Small intestine (tissue), 7 donors: ENCODE results near the gene PCYT2. TPM values are rescaled to one million over a fixed set of nuclear protein-coding genes. Genes with fewer than 3 reads are reported as not detected.

ENCODE experiments used
- DNase-seq, 2 donors: peaks; one replicate each; pipeline versions ENCODE4 v3.0.0 to v3.0.0-alpha.2; 2013
- FAIRE-seq: peaks from 2 replicates; lab custom pipeline; 2012; peaks lifted over from hg19 to GRCh38; lab: Jason Lieb, UNC
- H3K27ac ChIP-seq, 3 donors: one replicate each; pipeline ENCODE4 v1.5.1; 2013; ENCODE audit warnings: low read length in 2 of 3, mild to moderate bottlenecking in 2 of 3, control low read depth in 1 of 3, inconsistent platforms in 1 of 3, low read depth in 1 of 3, moderate library complexity in 1 of 3
- H3K27me3 ChIP-seq, 3 donors: one replicate each; pipeline ENCODE4 v1.6.1; 2013; ENCODE audit warnings: low read length in 3 of 3, inconsistent platforms in 1 of 3; ENCODE audit not compliant: control insufficient read depth in 3 of 3, insufficient read depth in 3 of 3
- H3K36me3 ChIP-seq, 3 donors: one replicate each; pipeline ENCODE4 v1.6.1; 2013; ENCODE audit warnings: low read length in 3 of 3, inconsistent platforms in 1 of 3, low read depth in 1 of 3, mild to moderate bottlenecking in 1 of 3, moderate library complexity in 1 of 3; ENCODE audit not compliant: control insufficient read depth in 3 of 3, insufficient read depth in 2 of 3
- H3K4me1 ChIP-seq, 3 donors: one replicate each; pipeline ENCODE4 v1.6.1; 2013; ENCODE audit warnings: low read length in 2 of 3, inconsistent platforms in 1 of 3, low read depth in 1 of 3, mild to moderate bottlenecking in 1 of 3, moderate library complexity in 1 of 3; ENCODE audit not compliant: control insufficient read depth in 3 of 3, insufficient read depth in 2 of 3
- H3K4me3 ChIP-seq, 3 donors: one replicate each; pipeline ENCODE4 v1.5.1; 2013; ENCODE audit warnings: low read length in 3 of 3, control low read depth in 1 of 3, inconsistent platforms in 1 of 3, low read depth in 1 of 3, mild to moderate bottlenecking in 1 of 3, moderate library complexity in 1 of 3
- H3K9me3 ChIP-seq, 2 donors: one replicate each; pipeline ENCODE4 v1.6.1; 2013; ENCODE audit warnings: low read depth in 1 of 2, low read length in 1 of 2; ENCODE audit not compliant: control insufficient read depth in 2 of 2, insufficient read depth in 1 of 2
- WGBS, 3 donors: extraction: QIAGEN DNeasy Blood & Tissue Kit; methylation state at CpG; one replicate each; pipeline ENCODE4 v1.1.7; 2013; 5-methylcytosine and 5-hydroxymethylcytosine counted together
- polyA plus RNA-seq, 4 donors: library from polyadenylated mRNA; stranded (reverse) in 3 of 4; unstranded in 1 of 4; fragments of 200-250 nt in 3 of 4; fragments of 120-200 nt in 1 of 4; gene quantifications; one replicate each; pipeline versions ENCODE4 v1.2.1 to v1.2.3, GENCODE V29; 2013
- donor health status: healthy with polysubstance abuse.
- donor health status: control.
- donor health status: control.
- donor health status: Bipolar disorder and iron deficiency.
- donor health status: healthy.

PCYT2 gene
- polyA plus RNA-seq, 4 donors: 32.6 to 303 (median 174) TPM

GRCh38 chr17:81909231-81909630 lies 2.0 kb downstream of the PCYT2 start:
- WGBS, 3 donors: 90 to 94% (median 90%) methylated on average over 12 of the region's 12 CpGs
- no peak for FAIRE-seq
- peaks cover 0 to 12% (median 2%) of the 10 kb centered on the region in 3 donors for H3K4me1 ChIP-seq

GRCh38 chr17:81908793-81909192 lies 2.4 kb downstream of the PCYT2 start:
- no peaks in the 10 kb centered on the region for H3K27me3 ChIP-seq
- DNase-seq (no peak), FAIRE-seq (no peak)
- peaks cover 0 to 12% (median 2%) of the 10 kb centered on the region in 3 donors for H3K4me1 ChIP-seq
- peaks cover 7 to 79% (median 23%) of the 10 kb centered on the region in 3 donors for H3K36me3 ChIP-seq
- 90 to 95% (median 93%) methylated on average over 10 to 11 of the region's 11 CpGs for WGBS, 3 donors
- H3K27ac ChIP-seq: no peak overlapping the region
- H3K9me3 ChIP-seq: no peaks in the 10 kb centered on the region
- no peak overlapping the region for H3K4me3 ChIP-seq

More at GRCh38 chr17:81909231-81909630, 2.0 kb downstream of the PCYT2 start:
- Histone ChIP-seq H3K27me3 (no peaks in the 10 kb centered on the region), H3K36me3 (peaks cover 7 to 79% (median 27%) of the 10 kb centered on the region in 3 donors), H3K9me3 (no peaks in the 10 kb centered on the region), H3K27ac (peak overlapping the region in 1 of 3 donors; percentile 96), H3K4me3 (peak overlapping the region in 1 of 3 donors; percentile 98)
- DNase-seq: no peak

- no peak for FAIRE-seq
- no peak overlapping the region for H3K27ac ChIP-seq
- peaks cover 2 to 78% (median 20%) of the 10 kb centered on the region in 3 donors for H3K36me3 ChIP-seq
- WGBS, 3 donors: 91 to 93% (median 92%) methylated on average over 26 of the region's 26 CpGs
- peaks cover 0 to 16% (median 2%) of the 10 kb centered on the region in 3 donors for H3K4me1 ChIP-seq
- DNase-seq: no peak
- H3K4me3 ChIP-seq: no peak overlapping the region
- H3K27me3 ChIP-seq: peaks cover 0 to under 1% (median 0%) of the 10 kb centered on the region in 3 donors
- H3K9me3 ChIP-seq: no peaks in the 10 kb centered on the region
Observed at GRCh38 chr17:81907219-81908145, 3.7 kb downstream of the PCYT2 start.

GRCh38 chr17:81906476-81907218 lies 4.6 kb downstream of the PCYT2 start:
- Histone ChIP-seq H3K36me3 (peaks cover 0 to 70% (median 16%) of the 10 kb centered on the region in 3 donors), H3K27ac (no peak overlapping the region), H3K9me3 (no peaks in the 10 kb centered on the region), H3K4me1 (peaks cover 0 to 18% (median 2%) of the 10 kb centered on the region in 3 donors), H3K27me3 (peaks cover 0 to 4% (median 0%) of the 10 kb centered on the region in 3 donors), H3K4me3 (no peak overlapping the region)
- DNase-seq: no peak
- WGBS, 3 donors: 89 to 93% (median 89%) methylated on average over 14 to 15 of the region's 15 CpGs
- no peak for FAIRE-seq

GRCh38 chr17:81905993-81906392 lies 5.2 kb downstream of the PCYT2 start:
- Histone ChIP-seq H3K27ac (no peak overlapping the region), H3K27me3 (peaks cover 0 to 11% (median 0%) of the 10 kb centered on the region in 3 donors), H3K9me3 (no peaks in the 10 kb centered on the region), H3K36me3 (peaks cover 0 to 72% (median 16%) of the 10 kb centered on the region in 3 donors), H3K4me1 (peaks cover 0 to 21% (median 2%) of the 10 kb centered on the region in 3 donors), H3K4me3 (no peak overlapping the region)
- no peak for DNase-seq
- no peak for FAIRE-seq
- WGBS, 3 donors: 91 to 99% (median 94%) methylated on average over 10 of the region's 10 CpGs

GRCh38 chr17:81905424-81905875 lies 5.7 kb downstream of the PCYT2 start:
- peaks cover 0 to 21% (median 2%) of the 10 kb centered on the region in 3 donors for H3K4me1 ChIP-seq
- H3K27me3 ChIP-seq: peaks cover 0 to 11% (median 0%) of the 10 kb centered on the region in 3 donors
- FAIRE-seq: no peak
- H3K4me3 ChIP-seq: no peak overlapping the region
- WGBS, 3 donors: 89 to 94% (median 90%) methylated on average over 13 to 16 of the region's 16 CpGs
- no peak for DNase-seq
- H3K36me3 ChIP-seq: peaks cover 0 to 77% (median 16%) of the 10 kb centered on the region in 3 donors
- H3K9me3 ChIP-seq: no peaks in the 10 kb centered on the region
- no peak overlapping the region for H3K27ac ChIP-seq

- peaks cover 0 to 11% (median 0%) of the 10 kb centered on the region in 3 donors for H3K27me3 ChIP-seq
- FAIRE-seq (no peak), DNase-seq (no peak)
- no peak overlapping the region for H3K4me3 ChIP-seq
- H3K27ac ChIP-seq: no peak overlapping the region
- WGBS, 3 donors: 85 to 90% (median 89%) methylated on average over 28 of the region's 28 CpGs
- H3K36me3 ChIP-seq: peaks cover 0 to 84% (median 16%) of the 10 kb centered on the region in 3 donors
- H3K4me1 ChIP-seq: peaks cover 0 to 14% (median 2%) of the 10 kb centered on the region in 3 donors
- H3K9me3 ChIP-seq: no peaks in the 10 kb centered on the region
Observed at GRCh38 chr17:81904600-81905423, 6.4 kb downstream of the PCYT2 start.
